GM18502 (cell line): Measurements from ENCODE around the gene MRNIP.
"Not testable (repeated sequence)": the region's sequence is repeated elsewhere in the genome, so short reads cannot be mapped to it uniquely, and the experiment has no call there.

Source experiments
- ATAC-seq: cut with Tn5 transposase; IDR thresholded peaks from one replicate; pipeline ENCODE4 v1.9.1; 2021; ENCODE audit warnings: mild to moderate bottlenecking; ENCODE audit not compliant: unreplicated experiment, poor library complexity

MRNIP gene

DNA sequence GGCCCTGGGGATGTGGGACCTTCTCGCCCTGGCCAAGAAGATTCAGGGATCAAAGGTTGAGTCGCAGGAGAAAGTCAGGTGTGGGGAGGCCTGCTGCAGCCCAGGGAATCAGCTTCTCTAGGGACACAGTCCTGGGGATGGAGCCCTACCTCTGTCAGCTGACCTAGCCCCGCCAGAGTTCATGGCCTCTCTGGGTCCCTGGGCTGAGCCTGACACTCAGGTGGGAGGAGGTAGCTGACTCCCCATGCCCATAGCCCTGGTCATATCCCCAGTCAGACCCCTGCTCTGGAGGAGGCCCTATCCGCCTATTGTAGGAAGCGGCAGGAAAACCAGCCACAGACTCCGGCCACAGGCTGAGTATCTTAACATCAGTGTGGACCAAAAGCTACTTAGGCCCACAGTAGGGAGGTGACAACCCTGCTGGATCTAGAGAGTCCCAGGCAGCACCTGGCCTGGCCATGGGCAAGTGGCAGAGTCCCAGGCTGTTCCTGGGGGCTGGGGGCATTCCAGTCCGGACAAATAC lies 15.0 kb upstream of the MRNIP start:
- ATAC-seq: no peak

DNA sequence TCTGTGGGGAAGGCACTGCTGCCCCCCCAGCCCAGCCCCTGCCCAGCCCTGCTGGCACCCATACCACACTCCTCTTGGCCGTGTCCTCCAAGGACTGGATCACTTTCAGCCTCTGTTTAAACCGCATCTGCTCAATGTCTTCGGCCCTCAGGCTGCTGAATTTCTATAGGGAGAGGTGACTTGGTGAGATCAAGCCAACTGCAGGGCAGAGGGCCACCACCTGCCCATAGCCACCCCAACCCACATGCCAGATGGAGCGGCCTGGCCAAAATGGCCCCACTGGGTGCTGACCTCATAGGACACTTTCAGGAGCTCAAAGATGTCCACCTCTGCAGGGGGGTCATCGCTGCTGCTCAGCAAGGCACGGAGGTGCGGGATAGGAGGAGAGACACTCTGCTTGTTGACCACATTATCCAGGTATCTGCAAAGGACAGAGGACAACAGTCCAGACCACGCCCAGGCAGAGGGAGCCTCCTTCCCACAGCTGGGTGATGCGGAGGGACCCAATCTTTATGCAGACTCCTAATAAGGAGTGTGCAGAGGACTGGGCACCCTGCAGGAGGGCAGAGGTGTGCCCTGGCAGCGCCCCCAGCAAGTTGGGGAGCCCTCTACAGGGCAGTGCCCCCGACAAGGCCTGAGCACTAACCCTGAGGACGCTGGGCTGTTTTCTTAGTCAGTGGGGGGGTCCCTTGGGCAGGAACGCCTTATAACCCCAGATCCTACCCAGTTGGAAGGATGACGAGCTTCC lies 14.4 kb upstream of the MRNIP start:
- no peak for ATAC-seq

DNA sequence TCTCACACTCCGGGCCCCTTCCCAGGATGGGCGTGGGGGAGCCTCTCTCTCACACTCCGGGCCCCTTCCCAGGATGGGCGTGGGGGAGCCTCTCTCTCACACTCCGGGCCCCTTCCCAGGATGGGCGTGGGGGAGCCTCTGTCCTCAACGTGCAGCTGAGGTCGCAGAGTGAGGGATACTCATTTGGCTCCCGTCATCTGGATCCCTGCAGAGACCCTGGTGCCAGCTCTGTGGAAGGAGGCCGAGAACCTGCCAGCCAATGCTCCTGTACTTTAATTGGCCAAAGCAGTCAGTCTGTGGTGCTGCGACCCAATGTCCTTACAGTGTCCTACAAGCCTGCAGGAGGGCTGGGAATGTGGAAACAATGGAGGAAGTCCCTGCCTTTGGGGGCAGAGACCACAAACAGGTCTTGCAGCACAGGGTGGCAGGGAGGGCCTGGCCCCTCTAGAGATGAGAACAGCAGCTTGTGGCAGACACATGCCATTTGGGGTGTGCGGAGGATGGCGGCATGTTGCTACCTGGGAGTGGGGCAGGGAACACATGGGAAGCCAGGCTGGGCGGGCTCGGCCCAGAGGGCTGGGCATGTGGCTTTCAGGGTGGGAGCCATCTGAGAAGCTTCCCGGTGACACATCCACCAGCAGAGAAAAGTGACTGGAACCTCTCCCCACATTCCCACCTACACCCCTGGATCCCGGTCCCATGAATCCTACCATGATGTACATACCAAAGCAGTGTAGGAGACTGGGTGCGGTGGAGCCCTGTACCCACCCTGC lies 13.6 kb upstream of the MRNIP start:
- no peak for ATAC-seq

DNA sequence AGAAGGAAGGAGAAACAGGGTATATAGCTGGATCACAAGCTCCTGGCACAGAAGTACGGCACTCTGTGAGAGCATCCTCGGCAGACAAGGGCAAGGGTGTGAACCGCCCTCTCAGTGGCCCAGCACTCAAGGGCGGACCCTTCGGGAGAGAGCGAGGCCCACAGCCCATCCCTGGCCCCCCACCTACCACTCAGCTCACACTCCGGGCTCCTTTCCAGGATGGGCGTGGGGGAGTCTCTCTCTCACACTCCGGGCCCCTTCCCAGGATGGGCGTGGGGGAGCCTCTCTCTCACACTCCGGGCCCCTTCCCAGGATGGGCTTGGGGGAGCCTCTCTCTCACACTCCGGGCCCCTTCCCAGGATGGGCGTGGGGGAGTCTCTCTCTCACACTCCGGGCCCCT lies 12.9 kb upstream of the MRNIP start:
- not testable (repeated sequence) for ATAC-seq

DNA sequence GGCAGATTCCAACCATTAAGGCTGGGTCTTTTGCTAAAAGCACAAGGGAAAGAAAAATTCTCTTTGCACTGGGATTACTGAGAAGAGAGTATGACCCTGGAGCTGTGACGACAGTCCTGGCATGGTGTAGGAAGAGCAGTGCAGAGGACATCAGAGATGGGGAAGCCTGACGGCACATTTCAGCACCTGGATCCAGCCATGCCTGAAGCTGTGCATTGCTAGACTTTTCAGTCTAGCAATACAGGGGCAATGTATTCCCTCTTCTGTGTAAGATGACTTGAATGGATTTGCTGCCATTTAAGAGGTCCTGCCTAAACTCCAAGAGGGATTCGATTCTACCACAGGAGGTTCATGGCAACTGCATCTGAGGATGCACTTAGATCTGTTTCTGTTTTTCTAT lies 12.3 kb upstream of the MRNIP start:
- ATAC-seq: no peak

DNA sequence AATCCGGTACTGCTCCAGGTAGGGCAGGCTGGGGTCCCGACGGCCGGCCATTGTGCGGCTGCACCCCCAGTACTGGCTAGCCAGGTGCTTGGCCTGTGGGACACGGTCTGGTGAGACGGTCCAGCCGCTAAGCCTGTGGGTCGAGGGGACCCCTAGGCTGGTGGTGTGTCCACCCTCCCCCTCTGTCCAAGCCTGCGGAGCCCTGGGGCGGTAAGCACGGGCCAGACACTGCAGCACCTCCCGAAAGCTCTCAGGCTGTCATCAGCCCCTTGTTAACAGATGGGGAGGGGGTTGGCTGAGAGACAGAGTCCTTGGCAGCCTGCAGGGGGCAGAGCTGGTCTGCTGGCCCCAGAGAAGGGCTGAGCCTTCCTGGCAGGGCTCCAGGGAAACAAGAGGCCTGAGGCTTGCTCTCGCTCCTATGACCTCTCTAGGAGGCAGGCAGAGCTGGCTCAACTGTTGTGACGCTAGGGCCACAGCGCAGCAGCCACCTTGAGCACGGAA lies 11.8 kb upstream of the MRNIP start:
- ATAC-seq: no peak

DNA sequence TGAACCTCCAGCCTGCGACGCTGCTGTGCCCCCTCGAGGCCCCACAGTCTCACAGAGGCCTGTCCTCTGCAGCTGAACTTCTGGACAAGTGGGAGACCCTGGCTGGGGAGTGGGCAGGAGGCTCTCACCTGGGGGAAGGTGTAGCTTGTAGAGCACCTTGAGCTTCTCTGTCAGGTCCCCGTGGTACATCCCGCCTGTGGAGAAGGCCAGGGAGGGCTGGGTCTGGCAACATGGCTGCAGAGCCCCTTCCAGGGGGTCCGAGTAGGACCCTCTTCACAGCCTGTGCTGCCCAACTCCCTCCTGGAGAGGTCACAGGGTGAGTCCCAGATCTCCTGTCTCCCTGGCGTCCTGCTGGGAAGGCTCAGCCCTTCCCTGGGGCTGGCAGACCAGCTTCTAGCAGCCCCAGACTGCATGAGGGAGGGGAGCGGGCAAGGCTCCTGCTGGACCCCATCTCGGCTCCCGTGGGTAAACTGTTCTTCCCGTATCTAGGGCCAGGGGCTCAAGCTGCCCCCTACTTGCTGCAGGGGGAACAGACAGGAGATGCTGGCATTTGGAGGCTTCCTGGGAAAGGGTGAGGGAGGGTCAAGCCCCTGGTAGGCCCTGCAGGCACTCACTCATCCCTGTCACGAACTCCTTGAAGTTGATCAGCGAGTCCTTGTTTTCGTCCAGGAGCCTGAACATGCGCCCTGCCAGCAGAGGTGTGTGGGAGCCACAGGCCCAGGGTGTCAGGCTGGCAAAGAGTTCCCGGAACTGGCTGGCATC lies 11.2 kb upstream of the MRNIP start:
- ATAC-seq: no peak

DNA sequence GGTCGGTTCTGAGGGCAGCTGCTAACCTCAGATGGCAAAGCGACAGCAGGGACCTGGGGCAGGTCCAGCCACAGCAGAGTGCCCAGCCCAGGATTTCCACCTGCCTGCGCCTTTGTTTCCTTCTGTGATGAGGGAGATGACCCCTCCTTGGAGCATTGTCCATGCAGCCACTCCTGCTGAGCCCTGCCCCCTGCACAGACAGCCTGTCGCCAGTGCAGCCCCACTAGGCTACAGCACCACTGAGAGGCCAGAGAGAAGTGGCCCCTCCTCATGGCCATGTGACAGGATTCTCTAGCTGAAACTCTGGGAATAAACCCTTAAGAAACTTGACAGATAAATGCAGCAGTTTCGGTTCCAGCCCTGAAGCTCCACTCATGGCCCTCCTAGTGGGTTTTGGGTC lies 10.5 kb upstream of the MRNIP start:
- no peak for ATAC-seq

DNA sequence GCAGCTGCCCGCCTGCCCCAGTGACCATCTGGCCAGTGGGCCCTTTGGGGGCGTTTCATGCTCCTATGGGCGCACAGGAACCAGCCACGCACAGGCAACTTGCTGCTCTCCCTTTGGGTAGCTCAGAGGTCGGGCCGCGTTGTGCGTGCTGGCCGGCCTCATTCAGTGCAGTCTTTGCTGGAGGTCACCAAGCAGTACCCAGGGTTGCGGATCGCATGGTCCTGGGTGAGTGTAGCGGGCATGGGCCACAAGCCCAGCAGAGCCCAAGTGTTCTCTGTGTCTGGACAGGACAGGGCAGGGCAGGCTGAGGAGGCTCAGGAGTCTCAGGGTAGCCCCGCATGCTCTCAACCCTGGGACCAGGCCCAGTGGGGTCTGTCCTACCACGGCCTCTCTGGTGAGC lies 9.9 kb upstream of the MRNIP start:
- no peak for ATAC-seq

DNA sequence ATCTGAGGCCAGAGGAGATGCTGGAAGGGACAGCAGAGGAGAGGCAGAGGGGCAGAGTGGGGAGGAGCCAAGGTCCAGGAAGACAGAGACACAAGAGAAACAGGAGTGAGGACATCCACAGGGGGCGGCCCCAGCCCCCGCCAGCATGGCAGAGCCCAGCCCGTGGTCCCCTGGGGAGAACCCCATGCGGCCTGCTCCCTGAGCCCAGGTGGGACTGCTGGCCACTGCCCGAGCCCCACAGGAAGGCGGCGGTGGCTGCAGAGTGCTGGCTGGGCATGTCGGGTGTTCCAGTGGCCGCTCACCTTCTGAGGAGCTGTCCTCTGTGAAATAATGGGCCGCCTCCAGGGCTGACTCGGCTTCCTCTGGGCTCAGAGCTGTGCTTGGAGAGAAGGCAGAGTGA lies 8.9 kb upstream of the MRNIP start:
- no peak for ATAC-seq

DNA sequence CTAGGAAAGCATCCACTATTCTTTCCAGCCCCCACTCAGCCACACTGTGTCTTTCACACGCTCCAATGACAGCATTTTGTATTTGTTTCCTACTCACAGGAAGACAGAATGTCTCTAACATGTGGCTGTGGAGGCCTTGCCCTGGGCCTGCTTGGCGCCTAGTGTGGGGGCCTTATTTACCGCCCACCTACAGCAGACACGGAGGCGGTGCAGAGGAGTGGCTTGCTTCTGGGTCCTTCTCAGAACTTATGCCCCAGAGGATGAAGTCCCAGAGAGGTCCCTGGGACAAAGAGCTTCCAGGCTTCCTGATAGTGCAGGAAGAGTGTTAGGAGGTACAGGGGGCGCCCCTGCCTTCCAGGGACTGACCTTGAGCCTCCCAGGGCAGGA lies 8.5 kb upstream of the MRNIP start:
- no peak for ATAC-seq

DNA sequence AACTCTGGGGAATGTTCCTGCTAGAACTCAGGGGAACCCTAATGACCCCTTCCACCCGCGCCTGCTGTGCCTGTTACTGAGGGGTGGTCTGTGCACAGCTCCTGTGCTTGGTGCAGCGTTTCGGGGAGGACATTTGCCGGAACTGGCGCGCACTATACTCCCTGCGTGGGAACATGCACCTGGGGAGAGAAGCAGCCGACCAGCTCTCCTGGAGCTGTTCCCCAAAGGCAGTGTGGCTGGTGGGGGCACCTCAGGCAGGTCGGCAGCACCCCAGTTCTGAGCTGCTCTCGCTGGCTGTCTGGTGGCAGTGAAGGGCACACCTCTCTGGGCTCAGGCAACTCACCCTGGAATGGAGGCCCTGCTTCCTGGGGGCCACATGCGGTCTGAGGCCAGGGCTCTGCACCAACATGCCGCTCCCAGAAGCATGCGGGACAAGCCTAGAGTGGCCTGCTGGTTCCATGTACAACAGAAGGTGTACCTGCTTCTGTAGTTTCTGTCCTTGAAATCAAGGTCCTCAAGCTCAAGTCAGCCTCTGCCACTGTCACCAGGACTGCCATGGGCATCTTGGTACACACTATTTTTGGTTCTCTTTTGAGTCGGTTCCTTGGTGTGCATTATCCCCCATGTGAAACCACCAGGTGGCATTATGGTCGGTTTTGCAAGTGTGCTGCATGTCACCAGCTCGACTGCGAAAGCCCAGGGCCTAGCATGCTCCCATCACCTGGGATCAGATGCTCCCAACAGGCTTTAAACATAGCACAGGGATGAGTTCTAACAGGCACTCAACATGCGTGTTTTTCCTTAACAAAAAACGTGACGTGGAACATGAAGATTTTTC lies 7.8 kb upstream of the MRNIP start:
- no peak for ATAC-seq

DNA sequence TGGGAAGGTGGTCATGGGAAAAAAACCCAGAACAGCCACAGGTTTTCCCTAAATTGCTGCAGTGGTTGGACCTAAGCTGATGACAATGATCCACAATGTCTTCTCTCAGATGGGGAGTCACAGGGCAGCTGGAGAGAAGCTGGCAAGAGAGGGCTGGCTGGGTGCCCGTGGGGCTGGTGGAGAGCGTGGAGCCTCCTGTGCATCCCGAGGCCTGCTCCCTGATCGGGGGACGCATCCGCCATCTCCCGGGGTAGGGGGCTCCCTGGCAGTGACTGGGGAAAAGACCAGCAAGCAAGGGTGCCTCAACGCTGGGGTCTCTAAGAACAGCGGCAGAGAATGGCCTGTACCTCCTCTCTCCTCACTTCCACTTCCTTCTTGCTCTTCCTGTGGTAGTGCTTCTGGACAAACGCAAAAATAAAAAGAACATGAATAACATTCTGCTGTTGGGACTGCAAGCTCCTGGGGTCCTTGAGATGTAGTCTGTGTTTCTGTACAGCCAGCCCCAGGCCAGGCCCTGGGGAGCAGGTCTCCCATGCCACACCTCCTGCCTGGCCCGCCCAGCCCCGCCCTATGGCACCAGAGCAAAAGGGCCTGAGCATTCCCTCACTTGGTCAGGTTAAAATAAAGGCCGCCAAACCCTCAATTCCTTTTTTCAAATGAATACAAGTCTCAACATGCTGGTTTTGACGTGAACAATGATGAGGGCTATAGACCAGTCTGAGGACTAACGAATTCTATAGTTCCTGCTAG lies 7.0 kb upstream of the MRNIP start:
- no peak for ATAC-seq

DNA sequence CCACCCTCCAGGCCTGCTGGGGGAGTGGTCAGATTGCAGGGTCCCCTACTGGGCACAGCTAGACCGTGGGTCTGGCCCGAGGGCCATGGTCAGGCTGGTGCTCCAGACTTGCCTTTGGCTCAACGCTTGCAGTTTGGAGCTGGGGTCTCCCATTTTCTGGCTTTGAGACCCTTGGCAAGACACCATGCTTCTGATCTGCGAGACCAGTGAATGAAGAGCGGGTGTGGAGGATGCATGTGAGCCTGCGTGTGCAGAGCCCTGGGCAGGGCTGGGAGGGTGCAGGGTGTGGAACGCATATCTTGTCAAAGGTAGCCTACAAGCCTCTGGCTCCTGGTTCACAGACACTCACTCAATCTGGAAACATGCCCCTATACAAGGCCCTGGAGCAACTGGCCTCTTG lies 6.1 kb upstream of the MRNIP start:
- no peak for ATAC-seq

DNA sequence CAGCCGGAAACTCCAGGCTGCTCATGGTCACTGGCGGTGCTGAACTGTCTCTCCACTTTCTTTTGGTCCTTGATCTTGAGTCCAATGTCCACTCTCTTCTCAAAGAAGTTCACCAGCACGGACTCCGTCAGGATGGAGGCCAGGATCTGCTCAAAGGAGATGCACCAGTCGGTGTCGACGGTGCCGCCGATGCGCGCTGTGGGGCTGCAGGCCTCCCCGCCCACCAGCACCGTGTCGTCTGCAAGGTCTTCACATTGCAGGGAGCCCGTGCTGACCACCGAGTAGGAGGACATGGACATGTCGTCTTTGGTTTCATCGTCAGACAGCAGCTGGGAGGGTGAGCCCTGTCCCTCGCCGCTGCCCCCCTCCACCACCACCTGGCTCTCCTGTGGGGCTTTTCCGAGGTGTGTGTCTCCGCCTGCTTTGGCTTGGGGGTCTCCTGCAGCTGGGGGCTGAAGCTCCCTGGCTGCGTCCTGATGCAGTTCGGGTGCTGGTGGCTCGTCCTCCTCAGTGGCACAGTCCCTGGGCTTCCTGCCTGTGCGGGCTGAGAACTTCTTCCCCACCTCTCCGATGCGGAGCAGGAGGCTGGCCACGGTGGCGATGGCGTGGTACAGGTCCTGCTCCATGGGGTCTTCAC lies 5.0 kb upstream of the MRNIP start:
- ATAC-seq: no peak

DNA sequence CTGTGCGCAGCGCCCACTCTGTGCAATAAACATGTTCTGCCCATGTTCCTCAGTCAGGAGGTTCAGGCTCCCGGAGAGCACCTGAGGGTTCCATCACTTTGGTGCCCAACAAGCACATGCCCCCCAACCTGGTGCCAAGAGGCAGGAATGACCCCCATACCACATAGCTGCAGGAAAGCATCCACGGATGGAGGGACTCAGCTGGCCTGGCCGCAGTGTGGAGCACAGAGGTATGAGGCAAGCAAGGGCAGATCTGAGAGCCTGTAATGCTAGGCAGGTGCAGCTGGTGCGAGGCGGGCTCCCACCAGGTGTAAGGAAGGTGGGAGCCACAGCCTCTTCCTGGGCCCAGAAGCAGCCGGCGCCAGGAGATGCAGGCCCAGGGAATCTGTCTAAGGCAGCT lies 4.3 kb upstream of the MRNIP start:
- ATAC-seq: no peak

DNA sequence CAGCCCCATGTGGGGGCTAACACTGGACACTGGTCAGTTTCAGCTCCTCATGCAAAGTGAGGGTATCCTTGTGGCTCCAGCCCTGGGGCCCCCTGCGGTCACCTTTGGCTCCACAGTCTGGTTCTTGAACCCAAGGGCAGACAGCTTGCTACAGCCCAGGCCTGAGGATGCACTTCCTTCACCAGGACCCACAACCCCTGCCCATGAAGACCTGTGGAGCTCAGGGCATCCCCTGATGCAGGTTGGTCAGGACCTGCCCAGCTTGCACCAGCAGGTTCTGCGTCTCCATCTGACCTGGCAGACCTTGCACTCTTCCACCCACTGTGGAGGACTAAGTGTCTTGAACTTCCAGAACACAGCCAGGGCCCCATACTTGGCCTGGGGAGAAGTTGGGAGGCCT lies 3.7 kb upstream of the MRNIP start:
- no peak for ATAC-seq

DNA sequence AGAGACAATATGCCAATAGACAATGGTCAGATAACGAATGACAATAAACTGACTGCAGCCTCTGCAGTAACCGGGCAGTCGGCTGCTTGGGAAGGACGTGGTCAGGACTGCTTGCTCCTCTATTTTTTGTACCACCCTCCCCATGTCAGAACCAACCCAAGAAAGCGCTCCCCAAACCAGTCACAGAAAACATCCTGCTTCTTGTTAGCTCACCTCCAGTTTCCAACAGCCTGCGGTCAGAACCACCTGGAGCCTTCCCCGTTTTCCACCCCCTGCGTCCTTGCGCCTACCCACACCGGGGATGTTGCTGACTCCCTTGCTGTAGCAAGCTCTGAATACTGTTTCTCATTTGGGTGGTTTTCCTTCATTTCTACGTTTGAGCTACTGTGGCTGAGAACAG lies 1.7 kb upstream of the MRNIP start:
- no peak for ATAC-seq

DNA sequence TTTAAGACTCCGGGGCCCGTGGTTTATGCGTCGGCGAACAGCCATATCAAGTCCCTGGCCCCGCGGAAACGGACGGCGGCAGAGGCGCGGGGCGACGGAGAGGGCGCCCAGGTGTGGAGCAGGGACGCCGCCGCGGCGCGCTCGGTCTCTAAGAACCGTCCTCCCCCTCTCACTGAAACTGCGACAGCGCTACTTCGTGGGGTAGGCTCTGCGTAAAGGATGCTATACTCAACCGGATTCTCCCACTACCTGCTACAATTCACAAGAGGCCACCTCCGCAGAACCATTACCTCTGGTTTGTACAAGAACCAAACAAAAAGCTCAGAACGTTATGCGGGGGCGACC lies 404 bp downstream of the MRNIP start:
- peak; percentile 52 for ATAC-seq
